Spleen (tissue), 11 donors: ENCODE measurements around the gene STPG1. TPM values are rescaled to one million over a fixed set of nuclear protein-coding genes. Genes with fewer than 3 reads are reported as not detected.
A peak's percentile ranks its signal among the peaks of the same experiment; 100 is the strongest.

Experiments used
- DNase-seq: peaks from one replicate; pipeline ENCODE4 v3.0.0-alpha.2; 2020
- H3K27ac ChIP-seq, 8 donors: fragments of 200-600 bp; sonication (generic) in 7 of 8; 1 replicate in 4 of 8; 2 replicates in 4 of 8; pipeline versions ENCODE4 v1.5.0 to v1.8.0; 2016 to 2021; ENCODE audit warnings: inconsistent platforms in 4 of 8, mild to moderate bottlenecking in 4 of 8, moderate library complexity in 1 of 8
- H3K27me3 ChIP-seq, 7 donors: fragments of 200-600 bp; sonication (generic) in 6 of 7; replicated peaks in 1 of 7; 1 replicate in 4 of 7; 2 replicates in 3 of 7; pipeline versions ENCODE4 v1.5.0 to v1.8.0; 2016 to 2021; ENCODE audit warnings: inconsistent platforms in 3 of 7, mild to moderate bottlenecking in 1 of 7
- H3K36me3 ChIP-seq, 6 donors: fragments of 200-600 bp; sonication (generic) in 5 of 6; 1 replicate in 4 of 6; 2 replicates in 2 of 6; pipeline versions ENCODE4 v1.5.0 to v1.8.0; 2016 to 2021; ENCODE audit warnings: inconsistent platforms in 2 of 6
- H3K4me1 ChIP-seq, 6 donors: fragments of 200-600 bp; sonication (generic) in 5 of 6; 1 replicate in 3 of 6; 2 replicates in 3 of 6; pipeline versions ENCODE4 v1.5.0 to v1.8.0; 2016 to 2021; ENCODE audit warnings: inconsistent platforms in 3 of 6
- H3K4me3 ChIP-seq, 8 donors: fragments of 200-600 bp; sonication (generic) in 7 of 8; 1 replicate in 4 of 8; 2 replicates in 4 of 8; pipeline versions ENCODE4 v1.5.0 to v1.8.0; 2016 to 2021; ENCODE audit warnings: inconsistent platforms in 4 of 8, mild to moderate bottlenecking in 4 of 8, moderate library complexity in 2 of 8
- H3K9me3 ChIP-seq, 8 donors: fragments of 200-600 bp; sonication (generic) in 7 of 8; 1 replicate in 4 of 8; 2 replicates in 4 of 8; pipeline versions ENCODE4 v1.5.0 to v1.8.0; 2016 to 2021; ENCODE audit warnings: inconsistent platforms in 4 of 8
- POLR2A ChIP-seq, 3 donors: fragments of 450-650 bp; IDR thresholded peaks; one replicate each; pipeline ENCODE4 v1.5.1; 2017; ENCODE audit warnings: antibody characterized with exemption in 3 of 3, mild to moderate bottlenecking in 1 of 3
- POLR2AphosphoS5 ChIP-seq, 3 donors: sonication (generic); formaldehyde crosslinking; IDR thresholded peaks; one replicate each; pipeline ENCODE4 v1.5.1; 2017; ENCODE audit warnings: antibody characterized with exemption in 3 of 3
- WGBS, 5 donors: extraction: QIAGEN DNeasy Blood & Tissue Kit in 3 of 5; methylation state at CpG; one replicate each; pipeline versions ENCODE4 v1.1.5 to v1.1.7; 2013 to 2018; 5-methylcytosine and 5-hydroxymethylcytosine counted together
- intact Hi-C: fragments of 100-400 bp; cut with DNase I; formaldehyde crosslinking; loops from one replicate; pipeline ENCODE4 v1.15.0; 2023; ENCODE audit warnings: low total_unique reads
- polyA plus RNA-seq, 3 donors: library from polyadenylated mRNA; stranded (reverse); fragments of 200-250 nt; gene quantifications; one replicate each; pipeline ENCODE4 v1.2.1, GENCODE V29; 2013
- total RNA-seq, 7 donors: library from RNA; depleted of rRNA in 3 of 7; stranded (reverse); fragments of >200 nt in 3 of 7; fragmentation: NEBNext Ultra II Directional in 4 of 7; extraction: Animal tissue kit (Norgen Biotek cat#: 25700) in 4 of 7; gene quantifications; one replicate each; pipeline versions ENCODE4 v1.1.0 to v1.2.1, GENCODE V29; 2016 to 2021
- TF ChIP-seq, protein P1 (sequence below), 11 experiments: fragments of 200-600 bp in 7 of 11; fragments of 450-650 bp in 4 of 11; sonication (generic) in 4 of 11; IDR thresholded peaks in 8 of 11; conservative IDR thresholded peaks in 3 of 11; 1 replicate in 7 of 11; 2 replicates in 4 of 11; pipeline versions ENCODE4 v1.4.0 to v1.8.0; 2016 to 2021; ENCODE audit warnings: antibody characterized with exemption in 11 of 11, inconsistent platforms in 4 of 11, mild to moderate bottlenecking in 1 of 11
- donor health status: healthy with polysubstance abuse.
- donor health status: DM: no; HTN: no; CAD: no; lungs with moderate emphysema.
- donor health status: DM: no; HTN: no; CAD: no.
- donor health status: Bipolar disorder and iron deficiency.
- donor health status: healthy.
- donor health status: DM: no; HTN: no; CAD: no.
- donor health status: DM: yes; HTN: yes; CAD: no.

STPG1 gene
- total and polyA plus RNA-seq, 10 donors: 1.5 to 5.8 (median 3.7) TPM

DNA sequence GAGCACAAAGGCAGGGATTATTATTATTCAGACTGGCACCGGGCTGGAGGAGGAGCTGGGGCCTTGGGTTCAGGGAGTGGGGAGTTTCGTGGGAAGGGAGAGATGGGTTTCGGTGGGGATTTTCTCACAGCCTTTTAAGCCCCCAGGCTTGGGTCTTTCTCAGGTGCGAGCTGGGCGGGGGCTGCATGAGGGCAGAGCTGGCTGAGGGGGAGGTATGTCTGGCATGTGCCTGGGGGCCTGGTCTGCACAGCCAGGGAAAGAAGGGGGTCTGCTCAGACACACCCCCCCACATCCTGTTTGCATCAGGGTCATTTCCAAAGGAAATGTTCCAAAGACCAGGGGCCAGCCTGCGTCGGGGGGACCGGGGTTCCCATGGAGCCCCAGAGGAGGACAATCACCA is 72.8 kb downstream of the STPG1 start:
- Histone ChIP-seq H3K36me3 (no peaks in the 10 kb centered on the region), H3K9me3 (no peaks in the 10 kb centered on the region), H3K4me1 (peaks cover 0 to 8% (median 0%) of the 10 kb centered on the region in 6 donors), H3K27me3 (peaks cover 0 to 26% (median 0%) of the 10 kb centered on the region in 7 donors), H3K27ac (no peak overlapping the region), H3K4me3 (no peak overlapping the region)
- TF ChIP-seq, protein P1, sequence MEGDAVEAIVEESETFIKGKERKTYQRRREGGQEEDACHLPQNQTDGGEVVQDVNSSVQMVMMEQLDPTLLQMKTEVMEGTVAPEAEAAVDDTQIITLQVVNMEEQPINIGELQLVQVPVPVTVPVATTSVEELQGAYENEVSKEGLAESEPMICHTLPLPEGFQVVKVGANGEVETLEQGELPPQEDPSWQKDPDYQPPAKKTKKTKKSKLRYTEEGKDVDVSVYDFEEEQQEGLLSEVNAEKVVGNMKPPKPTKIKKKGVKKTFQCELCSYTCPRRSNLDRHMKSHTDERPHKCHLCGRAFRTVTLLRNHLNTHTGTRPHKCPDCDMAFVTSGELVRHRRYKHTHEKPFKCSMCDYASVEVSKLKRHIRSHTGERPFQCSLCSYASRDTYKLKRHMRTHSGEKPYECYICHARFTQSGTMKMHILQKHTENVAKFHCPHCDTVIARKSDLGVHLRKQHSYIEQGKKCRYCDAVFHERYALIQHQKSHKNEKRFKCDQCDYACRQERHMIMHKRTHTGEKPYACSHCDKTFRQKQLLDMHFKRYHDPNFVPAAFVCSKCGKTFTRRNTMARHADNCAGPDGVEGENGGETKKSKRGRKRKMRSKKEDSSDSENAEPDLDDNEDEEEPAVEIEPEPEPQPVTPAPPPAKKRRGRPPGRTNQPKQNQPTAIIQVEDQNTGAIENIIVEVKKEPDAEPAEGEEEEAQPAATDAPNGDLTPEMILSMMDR (IDR thresholded peaks at IDR 0.05 in 8 of 11, conservative IDR thresholded peaks at IDR 0.05 in 3 of 11): no peak
- TF ChIP-seq POLR2AphosphoS5 (IDR thresholded peaks at IDR 0.05) (no peak), POLR2A (IDR thresholded peaks at IDR 0.05) (no peak)
- WGBS, 5 donors: 69 to 82% (median 73%) methylated on average over 8 of the region's 8 CpGs
- intact Hi-C loops: no loop called here
- DNase-seq: no peak

DNA sequence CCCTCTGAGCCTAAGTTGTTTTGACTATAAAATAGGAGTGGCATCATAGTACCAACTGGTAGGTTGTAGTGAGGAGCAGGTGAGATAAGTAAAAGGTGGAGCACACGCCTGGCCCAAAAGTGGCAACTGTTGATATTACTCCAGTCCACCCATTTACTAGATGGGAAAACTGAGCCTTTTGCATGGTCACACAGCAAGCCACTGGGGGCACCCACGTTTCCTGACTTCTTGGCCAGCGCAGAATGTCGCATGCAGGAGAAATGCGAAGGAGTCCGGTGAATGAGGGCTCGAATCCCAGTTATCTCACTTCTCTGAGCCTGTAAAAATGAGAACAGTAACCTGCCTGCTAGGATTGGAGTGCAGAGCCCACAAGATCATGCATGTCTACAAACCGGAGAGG is 73.6 kb downstream of the STPG1 start:
- Histone ChIP-seq H3K4me3 (no peak overlapping the region), H3K27ac (no peak overlapping the region), H3K4me1 (peaks cover 0 to 8% (median 0%) of the 10 kb centered on the region in 6 donors), H3K27me3 (peaks cover 0 to 31% (median 0%) of the 10 kb centered on the region in 7 donors), H3K9me3 (no peaks in the 10 kb centered on the region), H3K36me3 (no peaks in the 10 kb centered on the region)
- intact Hi-C loops: no loop called here
- TF ChIP-seq POLR2A (IDR thresholded peaks at IDR 0.05) (no peak), POLR2AphosphoS5 (IDR thresholded peaks at IDR 0.05) (no peak)
- TF ChIP-seq, protein P1 (IDR thresholded peaks at IDR 0.05 in 8 of 11, conservative IDR thresholded peaks at IDR 0.05 in 3 of 11): no peak
- DNase-seq: no peak
- 90 to 96% (median 92%) methylated on average over 8 of the region's 8 CpGs for WGBS, 5 donors

DNA sequence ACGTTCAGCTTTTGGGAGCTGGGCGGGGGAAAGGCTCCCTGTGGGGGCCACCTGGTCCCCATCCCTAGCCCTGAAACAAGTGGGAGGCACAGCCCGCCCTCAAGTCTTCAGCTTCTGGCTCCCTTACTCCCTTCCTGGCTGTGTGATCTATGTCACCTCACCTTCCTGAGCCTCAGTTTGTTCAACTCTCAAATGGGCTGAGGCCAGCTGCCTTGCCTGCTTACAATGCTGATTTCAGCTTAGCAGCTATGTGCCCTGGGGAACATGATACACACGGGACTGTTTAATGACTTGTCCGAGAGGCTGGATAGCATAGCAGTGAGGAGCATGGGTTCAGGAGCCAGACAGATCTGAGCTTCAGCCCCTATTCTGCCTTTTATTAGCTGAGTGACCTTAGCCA is 75.1 kb downstream of the STPG1 start:
- WGBS, 5 donors: 84 to 97% (median 92%) methylated on average over 4 to 5 of the region's 5 CpGs
- Histone ChIP-seq H3K9me3 (no peaks in the 10 kb centered on the region), H3K4me1 (peaks cover 0 to 8% (median 0%) of the 10 kb centered on the region in 6 donors), H3K27ac (no peak overlapping the region), H3K27me3 (peaks cover 0 to 26% (median 0%) of the 10 kb centered on the region in 7 donors), H3K4me3 (no peak overlapping the region), H3K36me3 (no peaks in the 10 kb centered on the region)
- intact Hi-C loops: no loop called here
- DNase-seq: peak; percentile 44
- no peak for TF ChIP-seq POLR2AphosphoS5 (IDR thresholded peaks at IDR 0.05)
- TF ChIP-seq, protein P1 (IDR thresholded peaks at IDR 0.05 in 8 of 11, conservative IDR thresholded peaks at IDR 0.05 in 3 of 11): no peak
- TF ChIP-seq POLR2A (IDR thresholded peaks at IDR 0.05): no peak

DNA sequence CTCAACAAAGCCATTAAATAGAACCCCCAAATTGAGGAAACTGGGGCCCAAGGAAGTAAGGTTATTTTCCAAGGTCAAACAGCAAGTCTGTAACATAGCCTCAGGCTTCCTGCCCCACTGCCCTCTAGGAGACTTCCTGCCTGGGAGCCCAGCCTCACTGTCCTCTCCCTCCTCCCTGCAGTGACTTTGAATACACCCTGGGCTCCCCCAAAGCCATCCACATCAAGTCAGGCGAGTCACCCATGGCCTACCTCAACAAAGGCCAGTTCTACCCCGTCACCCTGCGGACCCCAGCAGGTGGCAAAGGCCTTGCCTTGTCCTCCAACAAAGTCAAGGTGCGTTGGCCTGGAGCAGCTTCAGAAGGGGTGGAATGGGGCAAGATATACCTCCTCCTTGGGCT is 76.1 kb downstream of the STPG1 start:
- Histone ChIP-seq H3K27ac (no peak overlapping the region), H3K27me3 (peaks cover 0 to 16% (median 0%) of the 10 kb centered on the region in 7 donors), H3K4me3 (no peak overlapping the region), H3K36me3 (no peaks in the 10 kb centered on the region), H3K9me3 (no peaks in the 10 kb centered on the region), H3K4me1 (peaks cover 0 to 8% (median 0%) of the 10 kb centered on the region in 6 donors)
- intact Hi-C loops: no loop called here
- no peak for DNase-seq
- TF ChIP-seq, protein P1 (IDR thresholded peaks at IDR 0.05 in 8 of 11, conservative IDR thresholded peaks at IDR 0.05 in 3 of 11): no peak
- TF ChIP-seq POLR2A (IDR thresholded peaks at IDR 0.05) (no peak), POLR2AphosphoS5 (IDR thresholded peaks at IDR 0.05) (no peak)
- WGBS, 5 donors: 89 to 95% (median 93%) methylated on average over 4 of the region's 4 CpGs
